HepG2 (cell line): ENCODE measurements around the gene WDR82. TPM values are rescaled to one million over a fixed set of nuclear protein-coding genes. Genes with fewer than 3 reads are reported as not detected.

ENCODE experiments used
- ADNP ChIP-seq: sonication (generic); formaldehyde crosslinking; IDR thresholded peaks from 2 replicates; pipeline ENCODE4 v1.4.0; 2020; ENCODE audit warnings: missing genetic modification reagents
- AHR ChIP-seq: IDR thresholded peaks from 2 replicates; pipeline ENCODE4 v1.6.1; 2018; ENCODE audit warnings: missing genetic modification reagents, missing compliant biosample characterization
- BHLHE40 ChIP-seq: IDR thresholded peaks from 2 replicates; pipeline ENCODE4 v1.6.1; 2011; ENCODE audit warnings: low read length, improper control_type of control experiment
- HIVEP1 ChIP-seq: sonication (generic); formaldehyde crosslinking; IDR thresholded peaks from 2 replicates; pipeline ENCODE4 v1.4.0; 2020; ENCODE audit warnings: mild to moderate bottlenecking, missing genetic modification reagents
- KMT2A ChIP-seq: sonication (generic); formaldehyde crosslinking; IDR thresholded peaks from 2 replicates; pipeline ENCODE4 v1.4.0; 2020; ENCODE audit warnings: missing genetic modification reagents
- MED13 ChIP-seq: sonication (generic); formaldehyde crosslinking; IDR thresholded peaks from 2 replicates; pipeline ENCODE4 v1.5.0; 2020; ENCODE audit warnings: missing genetic modification reagents
- NFKBIZ ChIP-seq: IDR thresholded peaks from 2 replicates; pipeline ENCODE4 v1.6.1; 2018; ENCODE audit warnings: missing genetic modification reagents, missing compliant biosample characterization
- NKX3-1 ChIP-seq: sonication (generic); formaldehyde crosslinking; IDR thresholded peaks from 2 replicates; pipeline ENCODE4 v1.5.0; 2020; ENCODE audit warnings: missing genetic modification reagents
- PITX1 ChIP-seq: sonication (generic); formaldehyde crosslinking; IDR thresholded peaks from 2 replicates; pipeline ENCODE4 v1.5.1; 2020; ENCODE audit warnings: mild to moderate bottlenecking, missing genetic modification reagents
- POLR2A ChIP-seq, 2 experiments: IDR thresholded peaks; 2 replicates each; pipeline ENCODE4 v1.6.1; 2011; ENCODE audit warnings: low read depth in 2 of 2, low read length in 2 of 2, mild to moderate bottlenecking in 1 of 2, moderate library complexity in 1 of 2; ENCODE audit not compliant: insufficient read depth in 1 of 2
- RBFOX2 ChIP-seq: fragments of 200-400 bp; formaldehyde crosslinking; IDR thresholded peaks from 2 replicates; pipeline ENCODE4 v1.6.1; 2017; ENCODE audit warnings: low read depth, mild to moderate bottlenecking, low read length
- RXRB ChIP-seq: IDR thresholded peaks from 2 replicates; pipeline ENCODE4 v1.6.1; 2016; ENCODE audit warnings: borderline replicate concordance, missing genetic modification reagents, missing compliant biosample characterization
- SIN3A ChIP-seq: IDR thresholded peaks from 2 replicates; pipeline ENCODE4 v1.6.1; 2011; ENCODE audit warnings: low read depth, mild to moderate bottlenecking, control low read depth, low read length, borderline replicate concordance
- SIX4 ChIP-seq: sonication (generic); formaldehyde crosslinking; IDR thresholded peaks from 2 replicates; pipeline ENCODE4 v1.4.0; 2020; ENCODE audit warnings: missing genetic modification reagents
- TCF12 ChIP-seq, 2 experiments: fragments of 450-650 bp in 1 of 2; sonication (generic) in 1 of 2; formaldehyde crosslinking in 1 of 2; IDR thresholded peaks; 2 replicates each; pipeline versions ENCODE4 v1.6.1 to v1.8.0; 2017 to 2022; ENCODE audit warnings: antibody characterized with exemption in 1 of 2, mild to moderate bottlenecking in 1 of 2, missing genetic modification reagents in 1 of 2, moderate library complexity in 1 of 2
- ZFAT ChIP-seq: sonication (generic); formaldehyde crosslinking; conservative IDR thresholded peaks from 2 replicates; pipeline ENCODE4 v1.8.1; 2023; ENCODE audit warnings: missing genetic modification reagents, inconsistent platforms
- ZFP82 ChIP-seq: sonication (generic); formaldehyde crosslinking; IDR thresholded peaks from 2 replicates; pipeline ENCODE4 v1.5.1; 2020; ENCODE audit warnings: mild to moderate bottlenecking, missing genetic modification reagents, borderline replicate concordance
- ZNF20 ChIP-seq: sonication (generic); formaldehyde crosslinking; IDR thresholded peaks from 2 replicates; pipeline ENCODE4 v1.4.0; 2020; ENCODE audit warnings: mild to moderate bottlenecking, moderate library complexity, missing genetic modification reagents
- ZNF253 ChIP-seq: sonication (generic); formaldehyde crosslinking; IDR thresholded peaks from 2 replicates; pipeline ENCODE4 v1.8.0; 2022; ENCODE audit warnings: mild to moderate bottlenecking, missing genetic modification reagents, borderline replicate concordance
- ZNF292 ChIP-seq: sonication (generic); formaldehyde crosslinking; IDR thresholded peaks from 2 replicates; pipeline ENCODE4 v1.8.1; 2022; ENCODE audit warnings: mild to moderate bottlenecking, low read depth, missing genetic modification reagents, borderline replicate concordance
- ZNF552 ChIP-seq: sonication (generic); formaldehyde crosslinking; IDR thresholded peaks from 2 replicates; pipeline ENCODE4 v1.9.0; 2022; ENCODE audit warnings: missing genetic modification reagents, mild to moderate bottlenecking, borderline replicate concordance
- ZNF557 ChIP-seq: sonication (generic); formaldehyde crosslinking; IDR thresholded peaks from 2 replicates; pipeline ENCODE4 v1.4.0; 2020; ENCODE audit warnings: missing genetic modification reagents
- ZNF589 ChIP-seq: sonication (generic); formaldehyde crosslinking; conservative IDR thresholded peaks from 2 replicates; pipeline ENCODE4 v1.8.0; 2022; ENCODE audit warnings: mild to moderate bottlenecking, moderate library complexity, missing genetic modification reagents
- ZNF615 ChIP-seq: sonication (generic); formaldehyde crosslinking; IDR thresholded peaks from 2 replicates; pipeline ENCODE4 v1.5.0; 2020; ENCODE audit warnings: mild to moderate bottlenecking, missing genetic modification reagents, borderline replicate concordance
- ZNF749 ChIP-seq: sonication (generic); formaldehyde crosslinking; IDR thresholded peaks from 2 replicates; pipeline ENCODE4 v1.8.0; 2022; ENCODE audit warnings: mild to moderate bottlenecking, missing genetic modification reagents, moderate library complexity, borderline replicate concordance
- ZNF777 ChIP-seq: sonication (generic); formaldehyde crosslinking; IDR thresholded peaks from 2 replicates; pipeline ENCODE4 v1.4.0; 2020; ENCODE audit warnings: missing genetic modification reagents
- ZNF790 ChIP-seq: sonication (generic); formaldehyde crosslinking; IDR thresholded peaks from 2 replicates; pipeline ENCODE4 v1.8.0; 2022; ENCODE audit warnings: missing genetic modification reagents, mild to moderate bottlenecking, borderline replicate concordance
- polyA plus RNA-seq, 8 experiments: library from polyadenylated mRNA; depleted of rRNA in 3 of 8; stranded (reverse) in 7 of 8; unstranded in 1 of 8; fragments of >200 nt; fragmentation: Illumina TruSeq in 4 of 8; extraction: Trizol in 4 of 8; gene quantifications; 2 replicates each; pipeline versions ENCODE4 v1.2.1 to v1.2.3, GENCODE V29; 2011 to 2016; ENCODE audit warnings: low read depth in 4 of 8, missing spikeins in 1 of 8, mixed read lengths in 1 of 8; ENCODE audit not compliant: insufficient read depth in 1 of 8
- total RNA-seq, 5 experiments: library from RNA; depleted of rRNA; stranded (reverse); fragments of >200 nt; fragmentation: Illumina TruSeq; extraction: Trizol; gene quantifications; 2 replicates each; pipeline ENCODE4 v1.2.3, GENCODE V29; 2016; ENCODE audit warnings: low read depth in 1 of 5
- TF ChIP-seq, protein P1 (sequence below): sonication (generic); formaldehyde crosslinking; IDR thresholded peaks from 2 replicates; pipeline ENCODE4 v1.4.0; 2020; ENCODE audit warnings: missing genetic modification reagents
- TF ChIP-seq, protein P2 (sequence below): sonication (generic); formaldehyde crosslinking; IDR thresholded peaks from 2 replicates; pipeline ENCODE4 v1.4.0; 2020; ENCODE audit warnings: mild to moderate bottlenecking, missing genetic modification reagents

WDR82 gene
- total and polyA plus RNA-seq, 2 of the 13 experiments (the other 11 are each of a cell fraction or from before 2014, with no cell fraction given), result 39.1 to 59.5 TPM

DNA sequence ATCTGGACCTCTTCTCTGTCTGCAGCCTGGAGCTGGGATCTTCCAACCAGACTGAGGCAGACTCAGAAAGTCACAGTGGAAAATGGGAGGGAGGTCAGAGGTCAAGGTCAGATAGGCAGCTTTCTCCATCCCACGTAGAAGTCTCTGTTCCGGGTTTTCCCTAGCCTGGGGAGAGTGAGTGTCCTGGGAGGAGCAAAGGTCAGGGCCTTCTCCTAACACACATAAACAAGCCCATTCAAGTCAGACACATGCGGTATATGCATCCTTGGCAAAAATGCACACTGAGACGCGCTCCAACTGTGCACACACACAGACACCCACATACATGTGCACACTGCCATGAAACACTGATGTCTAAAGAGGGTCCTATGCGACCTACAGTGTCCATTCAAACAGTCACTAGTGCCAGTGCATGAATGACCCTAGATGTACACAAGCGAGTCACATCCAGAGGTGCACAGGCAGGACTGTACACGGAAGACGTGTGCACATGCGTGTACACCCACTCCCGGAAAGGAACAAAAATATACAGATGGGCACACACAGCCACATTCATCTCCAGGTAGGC lies 40.2 kb downstream of the WDR82 start (continued):
- TF ChIP-seq, protein P1, sequence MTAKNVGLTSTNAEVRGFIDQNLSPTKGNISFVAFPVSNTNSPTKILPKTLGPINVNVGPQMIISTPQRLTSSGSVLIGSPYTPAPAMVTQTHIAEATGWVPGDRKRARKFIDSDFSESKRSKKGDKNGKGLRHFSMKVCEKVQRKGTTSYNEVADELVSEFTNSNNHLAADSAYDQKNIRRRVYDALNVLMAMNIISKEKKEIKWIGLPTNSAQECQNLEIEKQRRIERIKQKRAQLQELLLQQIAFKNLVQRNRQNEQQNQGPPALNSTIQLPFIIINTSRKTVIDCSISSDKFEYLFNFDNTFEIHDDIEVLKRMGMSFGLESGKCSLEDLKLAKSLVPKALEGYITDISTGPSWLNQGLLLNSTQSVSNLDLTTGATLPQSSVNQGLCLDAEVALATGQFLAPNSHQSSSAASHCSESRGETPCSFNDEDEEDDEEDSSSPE (CRISPR knock-in tag), result no peak
- TF ChIP-seq ZFP82 (CRISPR knock-in tag) (no peak), PITX1 (peak; percentile 62; the same call in 1 of the 2 replicates), ZNF777 (CRISPR knock-in tag) (peak; percentile 70), ADNP (no peak), RXRB (CRISPR knock-in tag) (peak; percentile 91; the same call in 1 of the 2 replicates), SIX4 (CRISPR knock-in tag) (no peak), NFKBIZ (CRISPR knock-in tag) (no peak), ZFAT (CRISPR knock-in tag) (no peak), RBFOX2 (no peak), ZNF749 (CRISPR knock-in tag) (no peak), ZNF615 (no peak), ZNF20 (CRISPR knock-in tag) (no peak), ZNF557 (CRISPR knock-in tag) (no peak), ZNF552 (CRISPR knock-in tag) (0 out of 2 replicates have a peak, but pooled peaks have one; percentile 25), ZNF790 (no peak; the same call in 1 of the 2 replicates), TCF12 (IDR thresholded peaks at IDR 0.05) (no peak), TCF12 (CRISPR knock-in tag; IDR thresholded peaks at IDR 0.05) (no peak), KMT2A (CRISPR knock-in tag) (no peak), MED13 (CRISPR knock-in tag) (no peak), HIVEP1 (peak; percentile 41; the same call in 1 of the 2 replicates), BHLHE40 (no peak), SIN3A (peak; percentile 82; the same call in 1 of the 2 replicates), ZNF253 (CRISPR knock-in tag) (no peak), POLR2A (IDR thresholded peaks at IDR 0.05; ENCODE audit: insufficient read depth in 1 of 2, low read depth in 2 of 2, low read length in 2 of 2) (peak in 1 of 2 experiments; percentile 56; a peak in 1 of 4 replicates), AHR (CRISPR knock-in tag) (no peak), ZNF589 (CRISPR knock-in tag) (peak; percentile 89), NKX3-1 (no peak), ZNF292 (CRISPR knock-in tag) (no peak)
- TF ChIP-seq, protein P2, sequence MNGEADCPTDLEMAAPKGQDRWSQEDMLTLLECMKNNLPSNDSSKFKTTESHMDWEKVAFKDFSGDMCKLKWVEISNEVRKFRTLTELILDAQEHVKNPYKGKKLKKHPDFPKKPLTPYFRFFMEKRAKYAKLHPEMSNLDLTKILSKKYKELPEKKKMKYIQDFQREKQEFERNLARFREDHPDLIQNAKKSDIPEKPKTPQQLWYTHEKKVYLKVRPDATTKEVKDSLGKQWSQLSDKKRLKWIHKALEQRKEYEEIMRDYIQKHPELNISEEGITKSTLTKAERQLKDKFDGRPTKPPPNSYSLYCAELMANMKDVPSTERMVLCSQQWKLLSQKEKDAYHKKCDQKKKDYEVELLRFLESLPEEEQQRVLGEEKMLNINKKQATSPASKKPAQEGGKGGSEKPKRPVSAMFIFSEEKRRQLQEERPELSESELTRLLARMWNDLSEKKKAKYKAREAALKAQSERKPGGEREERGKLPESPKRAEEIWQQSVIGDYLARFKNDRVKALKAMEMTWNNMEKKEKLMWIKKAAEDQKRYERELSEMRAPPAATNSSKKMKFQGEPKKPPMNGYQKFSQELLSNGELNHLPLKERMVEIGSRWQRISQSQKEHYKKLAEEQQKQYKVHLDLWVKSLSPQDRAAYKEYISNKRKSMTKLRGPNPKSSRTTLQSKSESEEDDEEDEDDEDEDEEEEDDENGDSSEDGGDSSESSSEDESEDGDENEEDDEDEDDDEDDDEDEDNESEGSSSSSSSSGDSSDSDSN (CRISPR knock-in tag), result peak; percentile 29; the same call in 1 of the 2 replicates
